HG03280 (cell line): Measurements from ENCODE around the gene SEH1L.
"Not testable (repeated sequence)": the region's sequence is repeated elsewhere in the genome, so short reads cannot be mapped to it uniquely, and the experiment has no call there.

Source experiments
- ATAC-seq: cut with Tn5 transposase; IDR thresholded peaks from one replicate; pipeline ENCODE4 v1.9.1; 2021; ENCODE audit warnings: mild to moderate bottlenecking, moderate library complexity; ENCODE audit not compliant: unreplicated experiment

Gene SEH1L

DNA sequence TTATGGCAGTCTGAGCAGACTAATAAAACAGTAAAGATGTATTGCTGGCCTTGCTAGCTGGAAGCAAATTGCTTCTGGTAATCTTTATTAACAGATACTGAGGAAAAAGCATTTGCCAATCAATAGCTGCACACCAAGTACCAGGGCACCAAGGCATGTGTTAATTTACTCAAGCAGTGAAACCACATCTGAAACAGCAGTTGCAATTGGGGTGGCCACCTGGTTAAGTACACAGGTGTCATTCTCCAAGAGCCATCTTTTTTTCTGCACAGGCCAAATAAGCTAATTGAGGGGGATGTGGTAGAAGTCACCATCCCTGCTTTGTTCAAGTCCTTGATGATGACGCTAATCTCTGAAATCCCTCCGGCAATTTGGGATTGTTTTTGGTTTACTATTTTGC is 8.6 kb upstream of the SEH1L start:
- ATAC-seq = no peak

DNA sequence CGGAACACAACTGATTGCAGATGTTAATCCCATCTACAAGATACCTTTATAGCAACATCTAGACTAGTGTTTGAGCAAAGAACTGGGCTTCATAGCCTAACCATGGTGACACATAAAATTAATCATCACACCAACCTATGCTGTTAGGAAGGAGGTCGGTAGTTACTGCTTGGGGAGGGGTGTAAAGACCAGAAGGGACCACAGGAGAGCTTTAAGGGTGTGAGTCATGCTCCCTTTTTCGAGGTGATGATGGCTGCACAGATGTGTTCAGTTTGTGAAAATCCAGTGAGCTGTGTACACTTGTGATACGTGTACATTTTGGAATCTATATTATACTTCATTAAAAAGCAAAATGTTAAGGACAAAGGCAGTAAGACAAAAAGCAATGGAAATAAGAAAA is 4.6 kb upstream of the SEH1L start:
- no peak for ATAC-seq

DNA sequence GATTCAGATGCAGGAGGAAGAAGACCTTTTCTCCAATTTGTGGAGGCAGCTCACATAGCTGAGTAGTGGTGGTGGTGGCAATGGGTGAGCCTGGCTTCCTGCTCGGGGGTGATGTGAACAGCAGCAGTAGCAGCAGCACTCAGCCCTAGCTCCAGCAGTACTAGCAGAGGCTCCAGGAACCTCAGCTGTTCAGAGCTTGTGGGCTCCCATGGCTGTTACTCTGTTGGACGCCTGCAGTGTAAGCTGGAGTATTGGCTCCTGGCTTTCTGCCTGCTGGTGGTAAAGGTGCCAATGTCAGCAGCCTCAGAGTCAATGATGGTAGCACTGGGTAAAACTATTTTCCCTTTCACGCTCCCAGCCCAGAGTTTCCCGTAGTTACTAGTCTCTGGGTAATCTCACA is 3.1 kb upstream of the SEH1L start:
- no peak for ATAC-seq

DNA sequence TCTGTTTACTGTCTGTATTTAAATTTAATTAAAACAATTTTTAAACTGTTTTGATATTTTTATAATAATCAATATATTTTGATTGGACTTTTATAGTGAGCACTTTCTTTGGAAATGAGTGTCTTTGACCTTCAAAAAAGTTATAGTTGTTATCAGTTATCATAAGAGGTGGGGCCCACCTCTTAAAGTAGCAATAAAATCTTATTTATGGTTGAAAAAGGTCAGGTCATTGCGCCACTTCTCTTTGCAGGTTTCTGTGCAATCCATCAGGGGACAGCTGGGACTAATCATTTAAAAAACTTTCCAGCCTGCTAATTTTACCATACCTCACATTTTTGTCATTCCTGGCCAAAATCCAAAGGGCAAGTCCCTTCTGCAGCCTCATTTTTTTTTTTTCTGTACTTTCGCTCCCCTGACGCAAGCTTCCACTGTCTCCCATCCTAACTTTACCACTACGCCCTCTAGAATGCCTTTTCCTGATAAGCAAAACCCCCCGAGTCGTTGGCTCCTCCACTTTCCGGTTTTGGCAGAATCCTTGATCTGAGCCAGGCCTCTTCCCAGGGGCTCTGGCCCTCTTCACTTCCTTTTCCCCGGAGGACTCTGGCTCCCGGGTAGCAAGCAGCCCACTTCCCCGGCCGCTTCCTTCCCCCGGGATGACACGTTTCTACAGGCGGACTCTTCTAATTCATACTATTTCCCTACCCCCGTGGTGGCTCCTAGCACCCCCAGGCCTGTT is 1.1 kb upstream of the SEH1L start:
- no peak for ATAC-seq

DNA sequence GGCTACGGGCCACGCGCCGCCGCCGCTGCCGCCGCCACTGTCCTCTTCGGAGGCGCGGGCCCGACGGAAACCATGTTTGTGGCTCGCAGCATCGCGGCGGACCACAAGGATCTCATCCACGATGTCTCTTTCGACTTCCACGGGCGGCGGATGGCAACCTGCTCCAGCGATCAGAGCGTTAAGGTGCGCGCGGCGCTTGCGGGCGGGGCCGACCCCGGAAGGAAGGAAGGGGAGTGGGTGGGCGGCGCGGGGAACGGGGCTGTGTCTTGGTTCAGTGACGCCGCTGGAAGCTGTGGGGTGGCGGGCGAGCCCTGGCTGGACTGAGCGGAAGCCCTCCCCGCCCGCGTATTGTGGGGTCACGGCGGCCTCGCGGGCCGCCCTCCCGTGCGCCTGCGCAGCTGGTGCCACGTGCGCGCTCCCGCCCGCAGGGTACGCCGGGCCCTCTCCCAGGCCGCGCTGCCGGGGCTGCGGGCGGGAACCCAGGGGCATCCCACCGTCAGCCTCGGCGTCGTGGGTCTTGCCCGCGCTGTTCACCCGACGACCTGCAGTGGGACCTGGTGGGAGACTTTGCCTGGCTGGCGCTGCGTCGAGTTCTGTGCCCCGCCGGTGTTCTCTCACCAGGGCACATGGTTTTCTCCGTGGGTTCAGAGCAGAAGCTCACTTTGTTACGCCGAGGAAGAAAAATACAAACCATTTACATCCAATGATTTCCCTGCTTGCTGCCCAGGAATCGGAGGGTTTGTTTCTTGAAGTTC is 416 bp downstream of the SEH1L start:
- ATAC-seq = peak; percentile 78

DNA sequence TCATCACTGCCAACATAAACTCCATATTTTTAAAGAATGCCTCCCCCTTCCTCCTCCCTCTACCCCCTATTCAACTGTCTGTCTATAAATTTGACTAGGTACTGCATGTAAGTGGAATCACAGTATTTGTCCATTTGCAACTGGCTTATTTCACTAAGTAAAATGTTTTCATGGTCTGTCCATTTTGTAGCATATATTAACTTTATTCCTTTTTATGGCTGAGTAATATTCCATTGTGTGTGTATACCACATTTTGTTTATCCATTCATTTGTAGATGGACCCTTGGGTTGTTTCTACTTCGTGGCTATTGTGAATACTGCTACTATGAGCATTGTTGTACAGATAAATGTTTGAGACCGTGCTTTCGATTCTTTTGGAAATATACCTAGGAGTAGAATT is 10.7 kb downstream of the SEH1L start:
- ATAC-seq = no peak

DNA sequence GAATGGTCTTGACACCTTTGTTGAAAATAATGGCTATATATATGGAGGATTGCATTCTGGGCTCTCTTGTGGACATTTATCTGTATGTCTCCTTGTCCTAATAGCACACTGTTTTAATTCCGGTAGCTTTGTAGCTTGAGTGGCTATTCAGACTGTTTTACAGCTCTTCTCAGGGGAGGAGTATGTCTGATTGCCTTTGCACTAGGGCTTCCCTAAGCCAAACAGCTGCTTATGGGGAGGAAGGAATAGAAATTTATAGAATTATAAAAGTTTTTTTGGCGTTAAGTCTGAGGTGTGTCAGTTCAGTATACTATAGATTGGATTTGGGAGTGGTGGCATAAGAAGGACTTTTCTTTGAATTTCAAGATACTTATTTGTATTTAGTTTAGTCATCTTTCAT is 12.6 kb downstream of the SEH1L start:
- ATAC-seq = no peak

DNA sequence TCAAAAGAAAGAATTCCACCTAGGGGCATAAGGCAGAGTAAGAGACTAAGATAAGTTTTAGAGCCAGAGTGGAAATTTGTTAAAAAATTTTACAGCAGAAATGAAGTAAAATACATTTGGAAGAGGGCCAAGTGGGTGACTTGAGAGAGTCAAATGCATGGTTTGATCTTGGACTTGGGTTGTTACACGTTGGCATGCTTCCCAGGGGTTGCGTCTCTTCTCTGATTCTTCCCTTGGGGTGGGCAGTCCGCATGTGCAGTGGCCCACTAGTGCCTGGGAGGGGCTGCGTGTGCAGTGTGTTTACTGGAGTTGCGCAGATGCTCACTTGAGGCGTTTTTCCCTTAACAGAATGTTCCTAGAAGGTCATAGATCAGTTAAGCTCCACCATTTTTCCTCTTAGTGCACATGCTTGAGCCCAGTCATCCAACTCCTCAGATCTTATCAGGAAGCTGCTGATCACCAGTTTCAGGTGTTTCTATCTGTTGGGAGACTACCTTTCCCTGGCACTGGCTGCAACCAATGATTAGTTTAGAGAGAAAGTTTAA is 13.1 kb downstream of the SEH1L start:
- ATAC-seq = no peak

DNA sequence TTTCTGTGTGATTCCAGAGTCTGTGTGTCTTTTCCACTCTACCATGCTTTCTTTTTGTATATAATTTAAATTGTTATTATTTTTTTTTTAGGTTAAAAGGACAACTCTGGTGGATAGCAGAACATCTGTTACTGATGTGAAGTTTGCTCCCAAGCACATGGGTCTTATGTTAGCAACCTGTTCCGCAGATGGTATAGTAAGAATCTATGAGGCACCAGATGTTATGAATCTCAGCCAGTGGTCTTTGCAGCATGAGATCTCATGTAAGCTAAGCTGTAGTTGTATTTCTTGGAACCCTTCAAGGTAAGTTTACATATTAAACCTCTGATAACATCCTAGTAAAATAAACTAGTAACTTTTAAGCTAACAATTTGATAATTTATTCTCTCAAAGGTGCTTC is 15.3 kb downstream of the SEH1L start:
- ATAC-seq = no peak

DNA sequence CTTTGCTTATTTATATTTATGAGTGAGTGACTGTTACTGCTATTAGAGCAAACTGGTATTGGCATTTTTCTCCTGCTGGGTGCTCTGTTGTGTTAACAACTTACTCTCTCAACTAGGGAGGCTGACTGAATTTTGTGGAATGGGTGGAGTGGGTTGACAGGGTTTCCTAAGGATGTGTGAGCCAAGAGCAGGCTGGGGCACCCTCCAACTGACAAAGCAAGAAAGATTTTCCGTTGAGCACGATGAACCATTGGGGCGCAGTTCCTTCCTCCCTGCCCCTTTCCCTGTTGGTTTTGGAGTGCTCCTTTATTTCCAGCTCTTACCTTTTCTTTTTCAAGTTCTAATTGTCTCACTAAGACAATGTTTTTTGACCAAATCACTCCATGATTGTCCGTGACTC is 20.3 kb downstream of the SEH1L start:
- no peak for ATAC-seq

DNA sequence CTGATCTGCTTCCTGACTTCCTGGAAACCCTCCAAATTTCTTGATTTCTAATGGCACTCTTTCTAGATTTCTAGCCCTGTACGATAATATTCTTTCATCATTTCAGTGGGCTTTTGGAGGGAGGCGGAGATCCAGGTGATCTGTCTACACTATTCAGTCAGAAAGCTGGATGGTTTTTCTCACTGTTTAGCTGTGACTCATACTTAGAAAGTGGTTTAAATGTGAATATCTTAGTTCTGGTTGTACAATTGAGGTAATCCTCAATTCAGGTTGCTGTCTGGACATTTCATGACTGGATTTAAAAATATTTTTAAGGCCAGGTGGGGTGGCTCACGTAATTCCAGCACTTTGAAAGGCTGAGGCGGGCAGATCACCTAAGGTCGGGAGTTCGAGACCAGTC is 20.8 kb downstream of the SEH1L start:
- no peak for ATAC-seq

DNA sequence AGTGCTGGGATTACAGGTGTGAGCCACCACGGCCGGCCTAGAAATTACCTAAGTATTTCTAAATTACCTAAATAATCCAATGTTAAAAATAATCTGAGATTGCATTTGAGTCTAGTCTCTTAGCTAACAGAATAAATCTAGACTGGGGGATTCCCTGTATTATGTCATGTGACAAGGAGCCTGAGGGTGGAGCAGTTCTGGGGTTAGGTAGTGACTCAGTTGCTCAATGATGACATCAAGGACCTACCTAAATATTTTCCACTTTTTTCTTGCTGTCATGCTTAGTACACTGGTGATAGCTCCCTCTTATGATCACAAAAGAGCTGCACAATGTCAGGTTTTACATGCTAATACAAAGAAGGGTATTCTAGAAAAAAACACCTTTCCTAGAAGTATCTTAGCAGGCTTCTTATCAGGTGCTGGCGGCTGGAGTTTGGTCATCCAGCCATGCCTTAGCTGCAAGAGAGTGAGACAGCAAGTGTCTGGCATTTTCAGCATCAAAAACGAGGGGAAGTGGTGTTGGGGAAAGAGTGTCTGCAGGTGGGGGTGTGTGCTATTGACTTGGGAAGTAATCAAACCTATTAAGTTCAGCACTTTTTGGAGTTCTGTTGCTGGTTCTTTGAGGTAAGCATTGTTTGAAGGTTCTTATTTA is 25.9 kb downstream of the SEH1L start:
- ATAC-seq = no peak

DNA sequence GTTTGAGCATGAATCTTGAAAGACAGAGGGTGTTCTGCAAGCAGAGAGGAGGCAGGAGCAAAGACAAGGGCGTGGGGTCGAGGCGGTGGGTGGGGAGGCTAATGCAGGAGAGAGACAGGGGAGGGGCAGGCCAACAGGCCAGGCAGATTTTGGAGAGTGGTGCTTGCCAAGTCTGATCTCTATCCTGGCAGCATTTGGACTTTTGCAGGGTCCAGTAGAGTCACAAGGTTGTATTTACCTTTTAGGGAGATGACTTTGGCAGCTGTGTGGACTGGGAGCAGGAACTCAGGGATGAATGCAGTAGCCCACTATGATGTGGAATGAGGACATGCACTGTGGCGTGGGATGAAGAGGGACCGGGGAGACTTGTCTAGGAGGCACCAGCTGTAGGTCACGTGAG is 27.7 kb downstream of the SEH1L start:
- ATAC-seq = no peak

DNA sequence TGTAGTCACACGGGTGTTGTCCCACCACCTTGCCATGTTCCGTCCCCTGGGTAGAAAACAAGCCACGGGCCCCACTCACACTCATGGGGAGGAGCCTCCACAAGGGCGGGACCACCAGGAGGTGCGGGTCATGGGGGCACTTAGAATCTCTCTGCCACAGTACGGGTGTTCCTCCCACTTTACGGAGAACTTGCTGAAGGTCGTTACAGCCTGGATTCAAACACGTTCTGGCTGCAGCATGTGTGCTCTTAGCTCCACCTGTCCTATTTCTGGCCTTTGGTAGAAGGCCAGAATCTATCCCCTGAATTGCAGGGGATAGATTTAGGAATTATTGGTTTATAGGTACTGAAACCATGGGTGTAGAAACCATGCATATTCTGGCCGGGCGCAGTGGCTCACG is 28.5 kb downstream of the SEH1L start:
- ATAC-seq = no peak

DNA sequence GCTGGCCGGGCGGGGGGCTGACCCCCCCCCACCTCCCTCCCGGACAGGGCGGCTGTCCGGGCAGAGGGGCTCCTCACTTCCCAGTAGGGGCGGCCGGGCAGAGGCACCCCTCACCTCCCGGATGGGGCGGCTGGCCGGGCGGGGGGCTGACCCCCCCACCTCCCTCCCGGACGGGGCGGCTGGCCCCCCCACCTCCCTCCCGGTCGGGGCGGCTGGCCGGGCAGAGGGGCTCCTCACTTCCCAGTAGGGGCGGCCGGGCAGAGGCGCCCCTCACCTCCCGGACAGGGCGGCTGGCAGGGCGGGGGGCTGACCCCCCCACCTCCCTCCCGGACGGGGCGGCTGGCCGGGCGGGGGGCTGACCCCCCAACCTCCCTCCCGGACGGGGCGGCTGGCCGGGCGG is 32.3 kb downstream of the SEH1L start:
- not testable (repeated sequence) for ATAC-seq

DNA sequence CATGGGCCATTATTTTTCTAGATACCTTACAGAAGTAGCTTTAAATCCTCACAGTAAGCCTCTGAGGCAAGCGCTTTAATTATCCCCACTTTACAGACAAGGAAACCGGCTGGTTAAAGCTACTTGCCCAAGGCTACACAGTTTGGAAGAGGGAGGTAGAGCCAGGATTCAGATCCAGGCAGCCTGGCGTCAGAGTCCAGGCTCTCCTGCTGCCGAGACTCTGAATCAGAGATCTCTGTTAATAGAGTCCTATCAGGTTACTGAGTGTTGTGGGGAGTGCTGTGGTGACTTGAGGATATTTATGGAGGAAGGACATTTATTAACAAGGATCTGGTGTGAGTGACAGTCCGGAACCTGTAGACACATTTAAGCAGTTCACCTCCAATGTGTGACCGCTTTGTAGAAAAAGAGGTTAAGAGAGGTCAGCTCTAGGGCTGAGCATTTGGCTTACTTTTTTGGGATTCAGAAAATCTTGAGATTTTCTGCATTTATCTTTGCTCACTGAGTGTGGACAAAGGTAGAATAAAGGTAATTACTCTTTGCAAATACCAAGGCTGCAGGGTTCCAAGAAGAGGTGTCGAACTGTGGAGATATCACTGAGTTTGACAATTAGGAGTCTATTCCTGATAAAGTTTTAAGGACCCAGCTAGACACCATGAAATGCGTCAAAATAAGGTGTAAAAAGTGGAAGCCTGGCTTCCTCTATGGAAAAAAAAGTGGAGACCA is 41.7 kb downstream of the SEH1L start:
- no peak for ATAC-seq

DNA sequence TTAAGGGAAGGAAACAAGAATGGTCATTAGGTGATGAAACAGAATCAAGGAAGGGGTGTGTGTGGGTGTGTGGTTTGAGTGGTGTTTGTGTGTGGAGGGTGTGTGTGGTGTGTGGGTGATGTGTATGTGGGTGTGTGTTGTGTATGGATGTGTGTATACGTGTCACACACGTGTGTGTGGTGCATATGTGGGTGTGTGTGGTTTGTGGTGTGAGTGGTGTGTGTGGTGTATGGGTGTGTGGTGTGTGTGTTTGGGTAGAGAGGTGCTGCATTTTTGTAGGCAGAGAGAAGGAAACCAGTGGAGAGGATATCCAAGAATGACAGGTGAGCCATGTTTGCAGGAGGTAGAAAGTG is 42.3 kb downstream of the SEH1L start:
- ATAC-seq = no peak

DNA sequence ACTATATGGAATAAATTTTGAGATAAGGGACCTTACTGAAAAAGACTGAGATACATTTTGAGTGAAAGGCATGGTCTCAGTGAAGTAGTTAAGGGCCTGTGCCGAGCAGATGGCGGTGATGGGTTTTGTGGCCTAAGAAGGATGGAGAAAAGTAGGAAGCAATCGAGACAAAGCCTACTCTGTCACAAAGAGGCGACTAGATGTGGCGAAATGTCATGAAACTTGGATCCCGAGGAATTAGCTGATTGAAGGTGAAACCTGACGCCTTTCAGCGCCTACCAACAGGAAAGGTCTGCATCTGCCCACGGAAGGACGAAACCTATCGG is 42.8 kb downstream of the SEH1L start:
- ATAC-seq = peak; percentile 11

DNA sequence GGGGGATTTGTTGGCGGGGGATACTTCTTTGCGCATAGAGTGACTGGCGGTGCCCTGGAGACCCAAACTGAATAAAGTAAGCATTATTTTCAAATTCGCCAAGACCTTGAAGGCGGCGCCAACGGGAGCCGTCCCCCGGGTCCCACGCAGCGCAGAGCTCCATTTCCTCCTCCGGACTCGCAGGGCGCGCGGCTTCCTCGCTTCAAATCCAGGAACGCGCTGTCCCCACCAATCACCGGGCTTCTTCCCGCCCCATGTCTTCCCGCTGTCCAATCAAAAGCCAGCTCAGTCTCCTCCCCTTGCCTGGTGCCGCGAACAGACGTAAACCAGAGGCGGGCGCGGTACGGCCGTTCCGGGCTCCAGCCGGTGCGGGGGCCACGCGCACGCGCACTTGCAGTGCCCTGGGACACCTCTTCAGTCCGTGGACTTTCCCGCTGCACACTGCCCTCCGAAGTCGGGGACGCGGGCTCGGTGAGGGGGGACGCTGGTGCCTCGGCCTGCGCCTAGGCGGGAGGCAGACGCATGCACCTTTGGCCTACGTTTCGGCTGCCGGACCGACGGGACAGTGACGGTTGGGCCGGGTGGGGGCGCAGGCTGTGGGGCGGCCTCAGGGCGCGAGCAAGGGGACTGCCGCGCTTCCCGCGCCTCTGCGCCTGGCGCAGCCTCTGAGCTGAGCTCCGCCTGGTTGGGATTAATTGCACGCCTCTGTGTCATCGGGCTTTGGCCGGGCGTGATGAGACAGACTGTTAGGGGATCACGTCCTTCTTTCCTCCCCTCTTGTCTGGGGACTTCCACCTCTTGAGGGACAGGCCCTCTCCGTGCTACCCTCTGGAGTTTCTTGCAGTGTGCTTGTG is 43.4 kb downstream of the SEH1L start, which contains the start of gene CEP192:
Gene CEP192, plus strand, starts transcription at position 396 of the 854 bp plus-strand sequence. CDS start 8,063 bp downstream, outside the sequence.
- ATAC-seq = peak; percentile 92

DNA sequence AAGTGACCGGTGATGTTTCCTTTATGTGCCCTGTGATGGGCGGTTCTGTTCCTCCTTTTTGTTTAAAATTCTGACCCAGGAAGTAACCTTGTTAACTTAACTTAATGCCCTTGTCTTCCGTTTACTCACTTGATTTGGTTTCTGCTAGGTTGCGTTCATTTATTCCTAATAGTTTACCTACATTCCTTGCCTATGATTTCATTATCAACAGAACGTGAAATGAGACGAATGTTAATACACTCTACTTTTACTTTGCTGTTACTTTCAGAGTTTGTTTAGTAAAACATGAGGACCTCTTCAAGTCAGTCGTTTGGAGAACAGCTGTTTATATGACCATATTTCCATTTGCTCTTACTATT is 44.0 kb downstream of the SEH1L start:
- ATAC-seq = no peak
